Measurements from ENCODE around the gene EEF1G.
"Not testable (repeated sequence)": the region's sequence is repeated elsewhere in the genome, so short reads cannot be mapped to it uniquely, and the experiment has no call there.

EEF1G gene

GRCh38 chr11:62602141-62603071, 28.7 kb upstream of the EEF1G start:
- DNase-seq, result peak in 2 of 6 experiments; percentile 5 to 66

- peak; percentile 98 to 100 (median 98) for DNase-seq
Measured at GRCh38 chr11:62601372-62602140, 27.9 kb upstream of the EEF1G start, which contains the start of gene MTA2. Gene MTA2 (minus strand): TSS chr11:62601865. CDS start chr11:62601450, 415 bp downstream.

- peak in 1 of 6 experiments; percentile 46 for DNase-seq
Measured at GRCh38 chr11:62601122-62601371, 27.4 kb upstream of the EEF1G start.

- peak in 1 of 6 experiments; percentile 46 for DNase-seq
Measured at GRCh38 chr11:62600367-62601121, 26.9 kb upstream of the EEF1G start.

GRCh38 chr11:62599901-62600300, 26.2 kb upstream of the EEF1G start:
- peak in 1 of 6 experiments; percentile 23 for DNase-seq

GRCh38 chr11:62599069-62599696, 25.5 kb upstream of the EEF1G start:
- DNase-seq, result peak; percentile 90 to 99 (median 96)

GRCh38 chr11:62595124-62595523, 21.4 kb upstream of the EEF1G start:
- DNase-seq, result no peak

- peak; percentile 52 to 76 (median 65) for DNase-seq
Measured at GRCh38 chr11:62593434-62594044, 19.8 kb upstream of the EEF1G start.

- DNase-seq, result no peak
Measured at GRCh38 chr11:62592989-62593421, 19.3 kb upstream of the EEF1G start.

- no peak for DNase-seq
Measured at GRCh38 chr11:62592146-62592815, 18.6 kb upstream of the EEF1G start.

- peak; percentile 90 to 98 (median 96) for DNase-seq
Measured at GRCh38 chr11:62591448-62592145, 17.9 kb upstream of the EEF1G start, which contains the start of gene TUT1. Gene TUT1 (minus strand): TSS chr11:62591523. CDS start chr11:62591485, 38 bp downstream.

GRCh38 chr11:62588966-62589637, 15.4 kb upstream of the EEF1G start:
- DNase-seq, result no peak

GRCh38 chr11:62585356-62585755, 11.7 kb upstream of the EEF1G start:
- not testable (repeated sequence) for DNase-seq

- not testable (repeated sequence) for DNase-seq
Measured at GRCh38 chr11:62581735-62582134, 8.0 kb upstream of the EEF1G start.

- no peak for DNase-seq
Measured at GRCh38 chr11:62580959-62581715, 7.4 kb upstream of the EEF1G start.

GRCh38 chr11:62579252-62579651, 5.6 kb upstream of the EEF1G start:
- DNase-seq, result no peak

- no peak for DNase-seq
Measured at GRCh38 chr11:62578541-62578940, 4.8 kb upstream of the EEF1G start.

- no peak for DNase-seq
Measured at GRCh38 chr11:62577046-62577714, 3.5 kb upstream of the EEF1G start.

- DNase-seq, result no peak
Measured at GRCh38 chr11:62575837-62576236, 2.1 kb upstream of the EEF1G start.
